PC-9 (cell line): ENCODE data around the gene FCGR3B.
"Not testable (repeated sequence)": the region's sequence is repeated elsewhere in the genome, so short reads cannot be mapped to it uniquely, and the experiment has no call there.

Experiments used
- CTCF ChIP-seq: fragments of 200-600 bp; sonication (generic); conservative IDR thresholded peaks from 2 replicates; pipeline ENCODE4 v1.6.1; 2017; ENCODE audit warnings: mixed run types, antibody characterized with exemption, mild to moderate bottlenecking, moderate library complexity
- EZH2 ChIP-seq: fragments of 200-600 bp; sonication (generic); IDR thresholded peaks from 2 replicates; pipeline ENCODE4 v1.8.0; 2017; ENCODE audit warnings: antibody characterized with exemption, low read depth

- not testable (repeated sequence) for TF ChIP-seq CTCF, EZH2
Measured at GRCh38 chr1:161662684-161663339, 31.8 kb upstream of the FCGR3B start, which contains the start of gene FCGR2B.
